IMR-90 (cell line): ENCODE measurements around the gene TRABD. TPM values are rescaled to one million over a fixed set of nuclear protein-coding genes. Genes with fewer than 3 reads are reported as not detected.

Experiments
- ATAC-seq: fragments of 200-7000 bp; cut with Tn5 transposase; 2 replicates; pipeline ENCODE4 v1.9.1; 2020; ENCODE audit warnings: low read depth, mild to moderate bottlenecking, moderate library complexity
- BruUV-seq: library from RNA; stranded (reverse); fragments of 400-500 nt; replicated peaks from 2 replicates; lab custom pipeline; 2021; lab: Mats Ljungman, UMichigan
- CTCF ChIA-PET: fragments of 300-600 bp; formaldehyde crosslinking; extraction: SDS; loops from one replicate; lab custom pipeline; 2021; ENCODE audit warnings: antibody characterized with exemption; lab: Yijun Ruan, JAX
- POLR2A ChIA-PET: fragments of 300-600 bp; sonication (Branson Sonifier 250); formaldehyde crosslinking; loops from one replicate; lab custom pipeline; 2022; ENCODE audit warnings: antibody characterized with exemption; ENCODE audit not compliant: unreplicated experiment; lab: Charles Lee
- DNase-seq: peaks from one replicate; pipeline ENCODE4 v3.0.0; 2013
- H2AFZ ChIP-seq: replicated peaks from 2 replicates; pipeline ENCODE3; 2013; ENCODE audit warnings: low read length, mild to moderate bottlenecking; ENCODE audit not compliant: poor library complexity
- H2AK5ac ChIP-seq: 2 replicates; pipeline ENCODE4 v1.6.1; 2013; ENCODE audit warnings: low read depth, low read length, inconsistent platforms
- H2AK9ac ChIP-seq: replicated peaks from 2 replicates; pipeline ENCODE3; 2013; ENCODE audit warnings: mild to moderate bottlenecking, low read depth, low read length, moderate library complexity; ENCODE audit not compliant: poor library complexity
- H2BK120ac ChIP-seq: 2 replicates; pipeline ENCODE4 v1.6.1; 2013; ENCODE audit warnings: low read depth, low read length, inconsistent platforms
- H2BK15ac ChIP-seq: 3 replicates; pipeline ENCODE4 v1.6.1; 2013; ENCODE audit warnings: low read depth, low read length, inconsistent platforms
- H2BK20ac ChIP-seq: 2 replicates; pipeline ENCODE4 v1.6.1; 2013; ENCODE audit warnings: low read depth, mild to moderate bottlenecking, inconsistent platforms, low read length, moderate library complexity
- H2BK5ac ChIP-seq: 2 replicates; pipeline ENCODE4 v1.6.1; 2013; ENCODE audit warnings: mild to moderate bottlenecking, low read depth, low read length, inconsistent platforms; ENCODE audit not compliant: poor library complexity, severe bottlenecking
- H3K14ac ChIP-seq: replicated peaks from 2 replicates; pipeline ENCODE4 v1.6.1; 2013; ENCODE audit warnings: low read depth, low read length, inconsistent platforms
- H3K18ac ChIP-seq: 2 replicates; pipeline ENCODE4 v1.6.1; 2013; ENCODE audit warnings: low read depth, low read length, control low read depth
- H3K23ac ChIP-seq: 2 replicates; pipeline ENCODE4 v1.6.1; 2013; ENCODE audit warnings: low read depth, low read length, inconsistent platforms
- H3K27ac ChIP-seq: 2 replicates; pipeline ENCODE4 v1.5.1; 2013; ENCODE audit warnings: mild to moderate bottlenecking, control low read depth, low read length; ENCODE audit not compliant: insufficient read depth
- H3K27me3 ChIP-seq: 2 replicates; pipeline ENCODE4 v1.6.1; 2013; ENCODE audit warnings: low read length; ENCODE audit not compliant: control insufficient read depth, insufficient read depth
- H3K36me3 ChIP-seq: 2 replicates; pipeline ENCODE4 v1.6.1; 2013; ENCODE audit warnings: low read length, mixed read lengths; ENCODE audit not compliant: control insufficient read depth, insufficient read depth
- H3K4ac ChIP-seq: 2 replicates; pipeline ENCODE4 v1.6.1; 2013; ENCODE audit warnings: low read depth, low read length, inconsistent platforms
- H3K4me1 ChIP-seq: 2 replicates; pipeline ENCODE4 v1.6.1; 2013; ENCODE audit warnings: low read length, mixed read lengths; ENCODE audit not compliant: control insufficient read depth, insufficient read depth
- H3K4me2 ChIP-seq: 2 replicates; pipeline ENCODE4 v1.6.1; 2013; ENCODE audit warnings: low read depth, mild to moderate bottlenecking, control low read depth, low read length, moderate library complexity
- H3K4me3 ChIP-seq: 2 replicates; pipeline ENCODE4 v1.5.1; 2013; ENCODE audit warnings: low read depth, mild to moderate bottlenecking, control low read depth, low read length, moderate library complexity; ENCODE audit not compliant: insufficient read depth
- H3K56ac ChIP-seq: 2 replicates; pipeline ENCODE4 v1.6.1; 2013; ENCODE audit warnings: low read length, inconsistent platforms; ENCODE audit not compliant: insufficient read depth; ENCODE audit errors: extremely low read depth
- H3K79me1 ChIP-seq, 2 experiments: 2 replicates each; pipeline ENCODE4 v1.6.1; 2013; ENCODE audit warnings: low read length in 2 of 2, inconsistent platforms in 1 of 2, low read depth in 1 of 2
- H3K9ac ChIP-seq: 2 replicates; pipeline ENCODE4 v1.6.1; 2013; ENCODE audit warnings: low read depth, low read length, control low read depth
- H3K9me1 ChIP-seq: 2 replicates; pipeline ENCODE4 v1.6.1; 2013; ENCODE audit warnings: low read length, inconsistent platforms; ENCODE audit not compliant: insufficient read depth
- H3K9me3 ChIP-seq: 2 replicates; pipeline ENCODE4 v1.6.1; 2013; ENCODE audit warnings: low read length; ENCODE audit not compliant: control insufficient read depth, insufficient read depth
- H4K20me1 ChIP-seq: 2 replicates; pipeline ENCODE4 v1.6.1; 2013; ENCODE audit warnings: low read length, inconsistent platforms; ENCODE audit not compliant: insufficient read depth
- H4K5ac ChIP-seq: 2 replicates; pipeline ENCODE4 v1.6.1; 2013; ENCODE audit warnings: mild to moderate bottlenecking, low read depth, low read length, control low read depth
- H4K8ac ChIP-seq, 2 experiments: 2 replicates each; pipeline ENCODE4 v1.6.1; 2013; ENCODE audit warnings: low read depth in 2 of 2, low read length in 2 of 2, control low read depth in 1 of 2, inconsistent platforms in 1 of 2
- H4K91ac ChIP-seq: 2 replicates; pipeline ENCODE4 v1.6.1; 2013; ENCODE audit warnings: low read depth, low read length, inconsistent platforms; ENCODE audit not compliant: insufficient read depth
- CEBPB ChIP-seq: IDR thresholded peaks from 2 replicates; pipeline ENCODE4 v1.6.1; 2012; ENCODE audit warnings: low read depth, low read length, improper control_type of control experiment
- CHD1 ChIP-seq: IDR thresholded peaks from 2 replicates; pipeline ENCODE4 v1.6.1; 2012; ENCODE audit warnings: low read depth, low read length, improper control_type of control experiment
- FOS ChIP-seq: fragments of 150-350 bp; IDR thresholded peaks from 2 replicates; pipeline ENCODE4 v1.6.1; 2016; ENCODE audit warnings: low read depth, low read length
- MAFK ChIP-seq: IDR thresholded peaks from 2 replicates; pipeline ENCODE4 v1.6.1; 2012; ENCODE audit warnings: low read depth, low read length, improper control_type of control experiment
- MAZ ChIP-seq: IDR thresholded peaks from 2 replicates; pipeline ENCODE4 v1.6.1; 2012; ENCODE audit warnings: low read depth, mild to moderate bottlenecking, low read length, improper control_type of control experiment, moderate library complexity, borderline replicate concordance
- MXI1 ChIP-seq: IDR thresholded peaks from 2 replicates; pipeline ENCODE4 v1.6.1; 2012; ENCODE audit warnings: low read depth, mild to moderate bottlenecking, low read length, moderate library complexity, borderline replicate concordance
- NFE2L2 ChIP-seq: fragments of 150-350 bp; IDR thresholded peaks from 2 replicates; pipeline ENCODE4 v1.6.1; 2016; ENCODE audit warnings: low read depth, mild to moderate bottlenecking, low read length
- POLR2A ChIP-seq: IDR thresholded peaks from 2 replicates; pipeline ENCODE4 v1.6.1; 2012; ENCODE audit warnings: mild to moderate bottlenecking, low read depth, low read length
- RAD21 ChIP-seq: IDR thresholded peaks from 2 replicates; pipeline ENCODE4 v1.6.1; 2012; ENCODE audit warnings: low read length, improper control_type of control experiment
- RCOR1 ChIP-seq: IDR thresholded peaks from 2 replicates; pipeline ENCODE4 v1.6.1; 2012; ENCODE audit warnings: mild to moderate bottlenecking, low read length, improper control_type of control experiment; ENCODE audit not compliant: insufficient replicate concordance
- RFX5 ChIP-seq: IDR thresholded peaks from 2 replicates; pipeline ENCODE4 v1.8.0; 2012; ENCODE audit warnings: low read depth, mild to moderate bottlenecking, low read length, moderate library complexity
- WGBS, 2 experiments: methylation state at CpG; one replicate each; pipeline versions ENCODE4 v1.1.5 to v1.1.7; 2013; ENCODE audit warnings: missing lambda C conversion rate in 2 of 2; ENCODE audit not compliant: insufficient read length in 1 of 2; ENCODE audit errors: extremely low coverage in 2 of 2; 5-methylcytosine and 5-hydroxymethylcytosine counted together
- dilution Hi-C: fragments of 300-500 bp; cut with HindIII; formaldehyde crosslinking; loops from one replicate; pipeline ENCODE4 v1.14.3; 2018; ENCODE audit warnings: low sequenced_read_pairs; ENCODE audit not compliant: unreplicated experiment
- in situ Hi-C: fragments of 300-500 bp; cut with MboI; formaldehyde crosslinking; loops from 3 replicates; pipeline ENCODE4 v1.14.3; 2019; ENCODE audit warnings: low sequenced_read_pairs, inconsistent platforms, mixed read lengths
- intact Hi-C: fragments of 100-400 bp; cut with micrococcal nuclease; formaldehyde crosslinking; loops from 2 replicates; pipeline ENCODE4 v1.10.0; 2022
- polyA plus RNA-seq, 3 experiments: library from polyadenylated mRNA; depleted of rRNA; stranded (reverse); fragments of >200 nt; gene quantifications; 2 replicates each; pipeline ENCODE4 v1.2.3, GENCODE V29; 2012; ENCODE audit warnings: low replicate concordance in 1 of 3
- total RNA-seq: library from RNA; depleted of rRNA; stranded (reverse); fragments of >200 nt; gene quantifications from 2 replicates; pipeline ENCODE4 v1.2.3, GENCODE V29; 2012
- TF ChIP-seq, protein P1 (sequence below): conservative IDR thresholded peaks from 2 replicates; pipeline ENCODE4 v1.5.1; 2012; ENCODE audit warnings: mild to moderate bottlenecking, low read depth, low read length, improper control_type of control experiment
- TF ChIP-seq, protein P2 (sequence below): fragments of 150-350 bp; IDR thresholded peaks from 2 replicates; pipeline ENCODE4 v1.6.1; 2016; ENCODE audit warnings: low read depth, mild to moderate bottlenecking, low read length, moderate library complexity, borderline replicate concordance

The TRABD gene
- total and polyA plus RNA-seq, 2 of the 4 experiments (the other 2 are of a cell fraction), result 13.4 to 42.7 TPM

DNA sequence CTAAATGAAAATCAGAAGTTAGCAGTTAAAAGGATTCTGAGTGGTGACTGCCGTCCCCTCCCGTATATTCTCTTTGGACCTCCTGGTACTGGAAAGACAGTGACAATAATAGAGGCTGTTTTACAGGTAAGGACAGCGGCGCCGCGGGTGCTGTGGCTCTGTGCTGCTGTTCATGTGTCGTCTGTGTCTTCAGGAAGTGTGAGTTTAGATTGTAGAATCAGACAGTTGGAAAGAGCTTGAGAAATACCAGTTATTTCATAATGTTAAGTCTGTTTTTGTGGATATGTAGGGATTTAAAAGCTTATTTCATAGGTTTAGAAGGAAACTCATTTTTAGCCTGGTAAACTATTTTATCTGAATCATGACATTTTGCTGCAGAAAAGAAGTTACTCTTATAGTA, 42.6 kb upstream of the TRABD start:
- Histone ChIP-seq H3K18ac (no peak overlapping the region; the same call in 1 of the 2 replicates), H3K9ac (no peak overlapping the region; the same call in 1 of the 2 replicates), H3K14ac (no peak overlapping the region), H2BK20ac (no peak overlapping the region), H3K36me3 (peaks cover 9% of the 10 kb centered on the region; the same call in 1 of the 2 replicates), H4K20me1 (peaks cover 11% of the 10 kb centered on the region), H4K91ac (no peak overlapping the region), H3K4me3 (no peak overlapping the region), H3K9me1 (peaks cover 2% of the 10 kb centered on the region; the same call in 1 of the 2 replicates), H2AFZ (no peak overlapping the region), H2AK9ac (no peak overlapping the region), H3K79me1 (no peaks in the 10 kb centered on the region), H2BK120ac (no peak overlapping the region), H3K27ac (peak overlapping the region; percentile 52; the same call in 1 of the 2 replicates), H3K4me2 (no peak overlapping the region), H3K56ac (no peak overlapping the region), H3K23ac (no peak overlapping the region), H3K27me3 (peaks cover 4% of the 10 kb centered on the region), H3K4ac (no peak overlapping the region), H4K8ac (no peak overlapping the region), H4K5ac (no peak overlapping the region), H3K9me3 (no peaks in the 10 kb centered on the region), H3K4me1 (peaks cover 15% of the 10 kb centered on the region), H2AK5ac (no peak overlapping the region), H2BK15ac (no peak overlapping the region), H2BK5ac (no peak overlapping the region)
- DNase-seq (no peak), ATAC-seq (no peak)
- 85% methylated on average over 4 of the region's 7 CpGs; no CpG with 5 or more reads in 1 of the 2 experiments for WGBS, 2 experiments
- POLR2A ChIA-PET, result no interaction called here
- dilution Hi-C loops (no loop called here), intact Hi-C loops (loop anchor here (5.0 kb wide), 1 partner anchor 56 kb away; the partner anchor contains the start of gene MLC1), in situ Hi-C loops (no loop called here)
- TF ChIP-seq, protein P1, sequence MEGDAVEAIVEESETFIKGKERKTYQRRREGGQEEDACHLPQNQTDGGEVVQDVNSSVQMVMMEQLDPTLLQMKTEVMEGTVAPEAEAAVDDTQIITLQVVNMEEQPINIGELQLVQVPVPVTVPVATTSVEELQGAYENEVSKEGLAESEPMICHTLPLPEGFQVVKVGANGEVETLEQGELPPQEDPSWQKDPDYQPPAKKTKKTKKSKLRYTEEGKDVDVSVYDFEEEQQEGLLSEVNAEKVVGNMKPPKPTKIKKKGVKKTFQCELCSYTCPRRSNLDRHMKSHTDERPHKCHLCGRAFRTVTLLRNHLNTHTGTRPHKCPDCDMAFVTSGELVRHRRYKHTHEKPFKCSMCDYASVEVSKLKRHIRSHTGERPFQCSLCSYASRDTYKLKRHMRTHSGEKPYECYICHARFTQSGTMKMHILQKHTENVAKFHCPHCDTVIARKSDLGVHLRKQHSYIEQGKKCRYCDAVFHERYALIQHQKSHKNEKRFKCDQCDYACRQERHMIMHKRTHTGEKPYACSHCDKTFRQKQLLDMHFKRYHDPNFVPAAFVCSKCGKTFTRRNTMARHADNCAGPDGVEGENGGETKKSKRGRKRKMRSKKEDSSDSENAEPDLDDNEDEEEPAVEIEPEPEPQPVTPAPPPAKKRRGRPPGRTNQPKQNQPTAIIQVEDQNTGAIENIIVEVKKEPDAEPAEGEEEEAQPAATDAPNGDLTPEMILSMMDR, result no peak
- TF ChIP-seq RAD21, result no peak
- TF ChIP-seq RCOR1, result no peak
- TF ChIP-seq POLR2A, result no peak
- TF ChIP-seq MAFK, result no peak
- no peak for TF ChIP-seq MXI1
- no peak for TF ChIP-seq NFE2L2
- TF ChIP-seq, protein P2, sequence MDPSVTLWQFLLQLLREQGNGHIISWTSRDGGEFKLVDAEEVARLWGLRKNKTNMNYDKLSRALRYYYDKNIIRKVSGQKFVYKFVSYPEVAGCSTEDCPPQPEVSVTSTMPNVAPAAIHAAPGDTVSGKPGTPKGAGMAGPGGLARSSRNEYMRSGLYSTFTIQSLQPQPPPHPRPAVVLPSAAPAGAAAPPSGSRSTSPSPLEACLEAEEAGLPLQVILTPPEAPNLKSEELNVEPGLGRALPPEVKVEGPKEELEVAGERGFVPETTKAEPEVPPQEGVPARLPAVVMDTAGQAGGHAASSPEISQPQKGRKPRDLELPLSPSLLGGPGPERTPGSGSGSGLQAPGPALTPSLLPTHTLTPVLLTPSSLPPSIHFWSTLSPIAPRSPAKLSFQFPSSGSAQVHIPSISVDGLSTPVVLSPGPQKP, result no peak
- no peak for TF ChIP-seq MAZ
- no peak for TF ChIP-seq CEBPB
- no peak for TF ChIP-seq RFX5
- no peak for TF ChIP-seq CHD1
- no peak for TF ChIP-seq FOS
- CTCF ChIA-PET, result no interaction called here
- BruUV-seq, result no TSS peak
